ENCODE results near the gene APH1A. TPM values are rescaled to one million over a fixed set of nuclear protein-coding genes. Genes with fewer than 3 reads are reported as not detected.
"Not testable (repeated sequence)": the region's sequence is repeated elsewhere in the genome, so short reads cannot be mapped to it uniquely, and the experiment has no call there.

APH1A gene
- total RNA-seq = 56.1 TPM

GRCh38 chr1:150268705-150269403 lies at the start of gene APH1A:
Gene APH1A, minus strand, starts transcription at chr1:150269016. Its CDS starts 206 bp downstream, at chr1:150268810.
- peak; percentile 97 for DNase-seq

GRCh38 chr1:150314691-150315090 lies 45.9 kb upstream of the APH1A start:
- DNase-seq = not testable (repeated sequence)

DNA sequence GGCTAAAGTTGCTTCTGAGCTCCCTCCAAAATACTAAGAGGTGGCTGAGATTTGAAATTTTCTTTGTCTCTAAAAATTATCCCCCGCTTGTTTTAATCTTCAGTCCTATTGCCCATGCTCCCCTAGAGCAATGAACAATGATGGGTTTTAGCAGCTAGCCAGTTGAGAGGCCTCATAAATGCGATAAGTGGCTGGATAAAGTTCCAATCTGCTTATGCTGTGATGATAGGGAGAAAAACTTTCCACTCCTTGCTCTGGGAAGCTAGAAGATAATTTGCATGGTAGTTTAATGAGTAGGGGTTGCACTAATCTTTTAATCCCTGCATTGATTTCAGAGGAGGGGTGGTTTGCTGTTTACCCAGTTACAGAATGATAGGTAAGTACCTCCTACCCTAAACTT lies 42.9 kb upstream of the APH1A start:
- no peak for DNase-seq

GRCh38 chr1:150309758-150310508 lies 41.1 kb upstream of the APH1A start:
- no peak for DNase-seq

DNA sequence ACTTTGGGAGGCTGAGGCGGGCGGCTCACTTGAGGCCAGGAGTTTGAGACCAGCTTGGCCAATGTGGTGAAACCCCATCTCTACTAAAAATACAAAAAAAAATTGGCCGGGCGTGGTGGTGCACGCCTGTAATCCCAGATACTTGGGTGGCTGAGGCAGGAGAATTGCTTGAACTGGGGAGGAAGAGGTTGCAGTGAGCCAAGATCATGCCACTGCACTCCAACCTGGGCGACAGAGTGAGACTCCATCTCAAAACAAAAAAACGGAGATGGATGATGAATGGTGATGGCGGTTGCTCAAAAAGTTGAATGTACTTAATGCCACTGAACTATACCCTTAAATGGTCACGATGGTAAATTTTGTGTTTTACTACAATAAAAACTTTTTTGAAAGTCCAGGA lies 39.8 kb upstream of the APH1A start:
- not testable (repeated sequence) for DNase-seq

DNA sequence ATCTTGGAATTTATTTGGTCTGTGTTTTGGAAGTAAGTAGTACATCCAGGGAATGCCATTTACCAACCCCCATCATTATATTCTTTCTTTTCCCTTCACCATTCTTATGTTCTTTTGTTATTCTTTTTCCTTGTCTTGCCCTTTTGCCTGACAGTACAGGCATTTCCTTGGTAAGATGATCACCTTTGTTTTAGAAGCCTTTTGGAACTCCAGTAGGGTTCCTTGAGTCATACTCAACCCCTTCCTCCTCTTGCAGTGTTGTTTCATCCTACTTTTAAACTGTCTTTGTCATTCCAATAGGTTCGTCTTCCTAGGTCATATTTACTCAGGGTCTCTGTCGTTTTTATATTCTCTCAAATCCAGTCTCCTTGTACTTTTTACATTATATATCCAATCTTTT lies 34.1 kb upstream of the APH1A start:
- DNase-seq = no peak

DNA sequence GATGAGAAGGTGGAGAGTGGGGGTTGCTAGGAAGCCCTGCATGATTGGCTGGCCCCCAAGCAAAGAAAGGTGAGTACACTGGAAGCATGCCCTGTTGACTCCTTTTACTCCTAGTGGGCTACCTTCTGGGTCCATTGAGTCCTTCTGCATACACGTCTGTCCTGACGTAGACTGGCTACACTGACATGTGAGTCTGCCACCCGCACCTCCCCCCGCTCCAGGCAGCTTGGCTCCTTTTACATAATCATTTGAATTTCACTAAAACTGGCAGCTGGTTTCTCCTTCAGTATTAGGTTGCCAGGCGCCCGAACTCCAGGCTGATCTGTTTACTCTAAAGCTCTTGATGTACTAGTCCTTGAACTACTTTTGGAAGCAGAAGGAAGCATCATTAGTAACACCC lies 33.5 kb upstream of the APH1A start:
- no peak for DNase-seq

DNA sequence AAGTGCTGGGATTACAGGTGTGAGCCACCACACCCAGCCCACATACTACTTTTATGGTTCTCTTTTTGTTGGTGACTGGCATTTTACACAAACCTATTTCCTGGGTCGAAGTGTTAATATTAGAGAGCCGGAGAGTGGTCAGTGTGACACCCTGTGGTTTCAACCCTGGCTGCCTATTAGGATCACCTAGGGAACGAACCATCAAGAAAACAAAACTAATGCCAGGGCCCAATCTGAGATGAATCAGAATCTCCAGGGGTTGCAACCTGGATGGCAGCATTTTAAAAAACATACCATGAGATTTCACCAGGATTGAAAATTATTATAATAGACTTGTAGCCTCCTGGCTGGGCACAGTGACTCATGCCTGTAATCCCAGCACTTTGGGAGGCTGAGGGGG lies 30.9 kb upstream of the APH1A start:
- DNase-seq = no peak

GRCh38 chr1:150295476-150295875 lies 26.7 kb upstream of the APH1A start:
- DNase-seq = no peak

DNA sequence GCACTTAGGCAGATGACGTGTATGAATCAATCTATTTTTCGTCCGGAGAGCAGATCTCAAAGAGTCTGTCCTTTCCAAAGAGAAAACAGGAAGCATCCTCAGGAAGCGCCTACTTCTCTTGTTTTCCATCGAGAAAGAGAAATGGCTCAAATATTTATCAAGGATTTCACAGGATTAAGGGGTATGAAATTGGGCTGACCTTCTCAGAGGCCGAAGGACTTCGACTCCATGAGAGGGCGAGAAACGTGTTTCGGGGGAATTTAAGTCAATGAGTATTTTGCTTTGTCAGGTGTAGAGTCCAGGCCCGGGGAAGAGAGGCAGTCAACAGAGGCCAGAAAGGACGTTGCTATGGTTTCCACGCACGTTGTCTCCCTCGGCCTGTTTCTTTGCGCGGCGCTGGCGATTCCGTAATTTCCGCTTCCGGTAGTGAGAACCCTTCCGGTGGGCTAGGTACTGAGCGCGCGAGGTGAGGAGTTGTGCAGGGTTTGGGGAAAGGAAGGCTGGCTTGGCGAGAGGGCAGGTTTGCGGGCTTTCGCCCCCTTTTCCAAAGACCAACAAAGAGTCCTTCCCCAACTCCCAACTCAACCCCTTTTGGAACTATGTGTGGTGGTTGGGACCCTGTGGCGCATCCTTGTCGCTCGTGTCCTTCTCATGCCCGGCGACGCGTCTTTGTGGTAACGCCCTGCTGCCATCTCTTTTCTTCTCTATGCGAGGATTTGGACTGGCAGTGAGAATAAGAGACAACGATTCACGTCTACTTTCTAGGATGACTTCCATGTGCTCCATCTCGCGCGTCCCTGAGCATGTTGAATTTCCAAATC lies 24.8 kb upstream of the APH1A start, which contains the start of gene MRPS21:
Gene MRPS21, plus strand, starts transcription at position 429 of the 821 bp plus-strand sequence. CDS start 506 bp downstream, outside the sequence.
- peak; percentile 94 for DNase-seq

GRCh38 chr1:150288822-150289221 lies 20.0 kb upstream of the APH1A start:
- DNase-seq = no peak

DNA sequence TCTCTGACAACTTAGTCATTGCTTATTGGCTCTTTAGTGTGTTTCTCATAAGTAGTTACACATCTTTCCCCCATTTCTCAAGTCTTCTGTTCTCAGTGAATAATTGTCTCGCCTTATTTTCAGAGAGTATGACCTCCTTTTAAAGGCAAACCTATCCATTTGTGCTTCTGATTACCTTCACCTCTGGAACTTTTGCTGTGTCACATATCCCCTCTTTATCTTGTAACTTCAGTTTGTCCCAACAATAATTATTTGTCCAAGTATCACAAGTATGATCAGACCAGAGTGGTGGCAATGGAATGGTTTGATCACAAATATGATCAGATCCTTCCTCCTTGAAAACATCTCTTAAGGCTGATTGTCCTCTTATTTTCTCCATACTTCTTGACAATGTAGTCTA lies 19.6 kb upstream of the APH1A start:
- DNase-seq = no peak

GRCh38 chr1:150283260-150283659 lies 14.4 kb upstream of the APH1A start:
- DNase-seq = no peak

DNA sequence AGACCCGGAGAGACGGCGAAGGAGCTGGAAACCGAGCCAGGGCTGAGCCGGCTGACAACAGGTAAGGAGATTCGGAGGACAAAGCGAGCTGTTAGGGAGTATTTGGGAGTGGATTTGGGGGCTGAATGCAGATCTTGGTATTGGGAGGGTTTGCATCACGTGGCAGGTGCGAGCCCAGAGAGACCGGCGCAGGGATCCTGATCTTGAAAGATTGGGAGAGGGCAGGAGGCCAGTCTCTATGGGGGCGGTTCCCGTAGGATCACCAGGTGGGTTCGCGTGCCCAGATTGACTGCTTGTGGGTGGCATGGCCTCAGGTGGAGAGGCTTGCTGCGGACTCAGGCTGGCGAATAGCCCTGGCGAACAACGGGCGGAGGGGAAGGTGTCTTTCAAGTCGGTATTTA lies 13.7 kb upstream of the APH1A start:
- no peak for DNase-seq

DNA sequence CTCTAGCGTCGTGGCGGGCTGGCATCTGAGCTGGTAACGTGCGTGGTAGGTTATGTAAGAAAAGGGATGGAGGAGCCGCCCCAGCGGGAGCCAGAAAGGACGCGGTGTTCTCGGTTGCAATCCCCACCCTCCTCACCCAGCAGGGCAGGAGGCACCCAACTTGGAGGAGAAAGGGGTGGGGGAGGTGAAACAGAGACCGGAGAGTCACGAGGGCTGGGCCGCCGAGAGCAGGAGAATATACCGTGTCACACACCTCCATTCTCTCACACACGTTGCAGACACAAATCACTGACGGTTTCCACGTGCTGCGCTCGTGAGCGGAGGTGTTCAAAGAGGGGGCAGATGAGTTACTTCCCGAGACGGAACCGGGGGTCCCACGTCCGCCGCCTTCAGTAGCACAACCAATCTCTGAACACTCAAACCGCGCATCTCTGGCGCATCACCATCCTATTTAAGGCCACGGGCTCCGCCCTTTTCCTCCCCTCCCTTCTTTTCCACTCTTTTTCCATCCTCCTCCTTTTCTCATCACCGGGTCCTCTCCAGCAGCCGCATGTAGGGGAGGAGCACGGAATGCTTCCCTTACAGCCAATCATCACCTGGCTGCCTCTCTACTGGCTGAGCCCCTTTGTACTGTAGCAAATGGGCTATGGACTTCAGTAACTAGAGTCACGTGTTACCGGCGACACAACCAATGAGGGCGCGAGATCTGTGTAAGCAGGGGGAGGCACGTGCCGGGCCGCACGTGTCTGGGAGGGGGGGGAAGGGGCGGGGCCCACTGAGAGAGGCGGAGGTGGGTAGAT lies 13.1 kb upstream of the APH1A start, which contains the start of gene CIART:
Gene CIART, plus strand, starts transcription at position 797 of the 800 bp plus-strand sequence. CDS start 714 bp downstream, outside the sequence.
- peak; percentile 98 for DNase-seq

- DNase-seq = peak; percentile 40
These were observed 12.5 kb upstream of the APH1A start for GRCh38 chr1:150281221-150281757.

DNA sequence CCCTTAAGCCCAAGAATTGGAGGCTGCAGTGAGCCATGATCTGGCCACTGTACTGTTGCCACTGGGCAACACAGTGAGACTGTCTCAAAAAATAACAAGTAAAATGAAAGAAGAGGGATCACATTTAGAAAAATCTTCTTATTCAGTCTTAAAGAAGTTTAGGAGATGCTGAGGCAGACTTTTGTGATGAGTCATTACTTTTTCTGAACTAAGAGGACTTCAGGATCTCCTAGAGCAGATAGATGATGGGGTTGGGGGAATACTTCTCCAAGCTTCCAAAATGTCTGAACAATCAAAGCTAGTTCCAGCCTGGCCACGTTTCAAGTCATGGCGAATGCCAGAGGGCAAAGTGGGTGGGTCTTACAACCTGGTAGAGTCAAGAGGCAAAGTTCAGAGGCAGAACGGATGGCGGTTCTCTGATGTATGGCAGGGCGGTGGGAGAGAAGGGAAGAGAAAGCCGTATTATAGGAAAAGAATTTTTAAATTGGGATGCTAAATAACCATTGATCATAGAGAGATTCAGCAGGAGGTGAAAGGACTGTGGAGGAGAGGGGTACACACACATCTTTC lies 11.4 kb upstream of the APH1A start:
- no peak for DNase-seq

GRCh38 chr1:150273311-150273710 lies 4.5 kb upstream of the APH1A start:
- DNase-seq = no peak

DNA sequence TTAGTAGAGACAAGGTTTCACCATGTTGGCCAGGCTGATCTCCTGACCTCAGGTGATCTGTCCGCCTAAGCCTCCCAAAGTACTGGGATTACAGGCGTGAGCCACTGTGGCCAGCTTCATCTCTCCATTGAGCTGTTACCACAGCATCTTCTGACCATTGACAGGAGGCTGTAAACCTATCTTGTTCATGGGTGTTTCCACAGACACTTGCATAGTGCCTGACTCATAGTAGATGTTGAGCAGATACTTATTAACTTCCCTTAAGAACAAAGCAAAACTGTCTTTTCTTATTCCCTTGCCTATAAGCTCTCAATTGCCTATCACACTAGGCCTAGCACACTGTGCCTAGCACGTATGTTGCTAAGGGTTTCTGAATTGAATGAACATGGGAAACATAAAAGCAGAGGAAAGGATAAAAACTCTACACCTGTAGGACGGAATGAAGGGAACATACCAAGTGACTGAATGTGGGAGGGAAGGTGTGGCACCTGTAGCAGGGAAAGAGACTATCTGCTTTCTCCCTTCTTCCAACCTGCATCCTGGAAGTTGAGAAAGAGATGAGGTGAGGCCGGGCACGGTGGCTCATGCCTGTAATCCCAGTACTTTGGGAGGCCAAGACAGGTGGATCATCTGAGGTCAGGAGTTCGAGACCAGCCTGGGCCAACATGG lies 2.6 kb upstream of the APH1A start:
- no peak for DNase-seq

DNA sequence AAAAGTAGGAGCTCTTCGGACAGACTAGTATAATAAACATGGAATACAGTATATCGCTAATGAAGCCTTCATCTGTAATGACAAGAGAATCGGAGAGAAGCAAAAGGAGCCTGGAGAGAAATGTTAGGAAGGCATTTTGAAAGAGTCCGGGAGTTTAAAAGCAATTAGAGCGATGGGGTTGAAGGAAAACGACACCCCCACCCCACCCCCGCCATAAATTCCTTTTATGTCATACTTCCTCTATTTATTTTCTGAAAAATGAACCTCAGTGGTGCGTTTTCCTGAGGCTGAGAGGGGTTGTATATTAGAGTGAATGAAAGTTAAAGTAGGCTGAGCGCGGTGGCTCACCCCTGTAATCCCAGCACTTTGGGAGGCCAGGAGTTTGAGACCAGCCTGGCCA lies 635 bp upstream of the APH1A start:
- no peak for DNase-seq

GRCh38 chr1:150268340-150268704 lies 494 bp downstream of the APH1A start:
- DNase-seq = no peak
